Omental fat pad (tissue), 4 donors: ENCODE measurements around the gene ZSCAN5B. TPM values are rescaled to one million over a fixed set of nuclear protein-coding genes. Genes with fewer than 3 reads are reported as not detected.
"Not testable (repeated sequence)": the region's sequence is repeated elsewhere in the genome, so short reads cannot be mapped to it uniquely, and the experiment has no call there.

Source experiments
- ATAC-seq: fragments of 150-250 bp; one replicate; pipeline ENCODE4 v1.9.1; 2016; ENCODE audit warnings: mild to moderate bottlenecking, moderate library complexity; ENCODE audit not compliant: low FRiP score
- DNase-seq: peaks from one replicate; pipeline ENCODE4 v3.0.0-alpha.2; 2019; ENCODE audit warnings: low spot score
- total RNA-seq, 4 donors: library from RNA; depleted of rRNA; stranded (reverse); fragments of >200 nt; gene quantifications; one replicate each; pipeline ENCODE4 v1.1.0, GENCODE V29; 2016
- TF ChIP-seq, protein P1 (sequence below), 3 donors: fragments of 450-650 bp; IDR thresholded peaks; one replicate each; pipeline ENCODE4 v1.5.1; 2016 to 2017; ENCODE audit warnings: antibody characterized with exemption in 3 of 3, mild to moderate bottlenecking in 3 of 3, moderate library complexity in 2 of 3

The ZSCAN5B gene
- total RNA-seq, 4 donors from 2014 or later = not detected

DNA sequence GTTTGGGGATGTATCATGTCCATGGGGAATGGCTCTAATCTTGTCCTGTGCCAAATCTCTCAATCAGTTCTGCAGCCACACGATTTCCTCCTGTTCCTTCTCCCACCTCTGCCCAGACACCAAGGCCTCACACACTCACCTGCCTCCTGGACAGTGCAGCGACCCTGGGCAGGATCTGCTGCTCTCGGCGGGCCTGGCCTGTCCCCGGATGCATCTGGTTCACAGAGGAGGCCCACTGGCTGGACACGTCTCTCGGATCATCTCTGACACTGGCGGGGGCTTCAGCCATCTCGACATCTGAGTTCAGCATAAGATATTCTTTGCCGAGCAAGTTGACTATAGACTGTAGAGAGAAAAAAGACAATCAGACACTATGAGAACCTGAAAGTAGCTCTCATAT is 5.9 kb downstream of the ZSCAN5B start:
- DNase-seq = no peak
- TF ChIP-seq, protein P1, sequence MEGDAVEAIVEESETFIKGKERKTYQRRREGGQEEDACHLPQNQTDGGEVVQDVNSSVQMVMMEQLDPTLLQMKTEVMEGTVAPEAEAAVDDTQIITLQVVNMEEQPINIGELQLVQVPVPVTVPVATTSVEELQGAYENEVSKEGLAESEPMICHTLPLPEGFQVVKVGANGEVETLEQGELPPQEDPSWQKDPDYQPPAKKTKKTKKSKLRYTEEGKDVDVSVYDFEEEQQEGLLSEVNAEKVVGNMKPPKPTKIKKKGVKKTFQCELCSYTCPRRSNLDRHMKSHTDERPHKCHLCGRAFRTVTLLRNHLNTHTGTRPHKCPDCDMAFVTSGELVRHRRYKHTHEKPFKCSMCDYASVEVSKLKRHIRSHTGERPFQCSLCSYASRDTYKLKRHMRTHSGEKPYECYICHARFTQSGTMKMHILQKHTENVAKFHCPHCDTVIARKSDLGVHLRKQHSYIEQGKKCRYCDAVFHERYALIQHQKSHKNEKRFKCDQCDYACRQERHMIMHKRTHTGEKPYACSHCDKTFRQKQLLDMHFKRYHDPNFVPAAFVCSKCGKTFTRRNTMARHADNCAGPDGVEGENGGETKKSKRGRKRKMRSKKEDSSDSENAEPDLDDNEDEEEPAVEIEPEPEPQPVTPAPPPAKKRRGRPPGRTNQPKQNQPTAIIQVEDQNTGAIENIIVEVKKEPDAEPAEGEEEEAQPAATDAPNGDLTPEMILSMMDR (IDR thresholded peaks at IDR 0.05) = no peak
- ATAC-seq = no peak

DNA sequence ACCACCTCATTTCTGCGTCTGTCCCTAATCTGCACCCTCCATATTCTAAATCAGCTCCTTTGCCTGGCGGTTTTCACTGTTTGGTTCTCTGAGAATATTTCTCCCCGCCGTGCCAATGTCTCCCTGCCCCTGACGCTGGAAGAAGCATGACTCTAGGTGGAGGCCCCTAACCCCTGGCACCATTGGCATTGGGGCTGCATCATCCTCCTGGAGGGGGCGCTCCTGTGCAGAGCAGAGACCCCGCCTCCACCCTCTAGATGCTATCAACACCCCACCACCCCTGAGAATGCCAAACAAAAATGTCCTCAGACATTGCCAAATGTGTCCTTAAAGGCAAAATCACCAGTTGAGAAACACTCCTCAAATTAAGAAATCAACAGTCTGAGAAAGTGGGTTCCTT is 6.5 kb downstream of the ZSCAN5B start:
- TF ChIP-seq, protein P1 (IDR thresholded peaks at IDR 0.05) = no peak
- no peak for ATAC-seq
- DNase-seq = no peak

DNA sequence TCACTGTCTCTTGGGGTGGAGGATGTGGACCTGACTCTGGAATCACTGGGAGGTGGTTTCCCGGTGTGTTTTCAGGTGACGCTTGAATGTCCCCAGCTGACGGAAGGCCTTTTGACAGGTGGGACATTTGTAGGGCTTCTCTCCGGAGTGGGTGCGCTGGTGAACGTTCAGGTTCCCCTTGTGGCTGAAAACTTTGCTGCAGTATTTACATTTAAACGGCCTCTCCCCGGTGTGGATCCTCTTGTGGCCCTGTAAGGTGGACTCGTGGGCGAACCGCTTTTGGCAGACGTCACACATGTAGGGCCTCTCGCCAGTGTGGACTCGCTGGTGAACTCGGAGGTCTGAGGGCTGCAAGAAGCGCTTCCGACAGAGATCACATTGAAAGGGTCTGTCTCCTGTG is 7.8 kb downstream of the ZSCAN5B start:
- TF ChIP-seq, protein P1 (IDR thresholded peaks at IDR 0.05) = no peak
- no peak for ATAC-seq

DNA sequence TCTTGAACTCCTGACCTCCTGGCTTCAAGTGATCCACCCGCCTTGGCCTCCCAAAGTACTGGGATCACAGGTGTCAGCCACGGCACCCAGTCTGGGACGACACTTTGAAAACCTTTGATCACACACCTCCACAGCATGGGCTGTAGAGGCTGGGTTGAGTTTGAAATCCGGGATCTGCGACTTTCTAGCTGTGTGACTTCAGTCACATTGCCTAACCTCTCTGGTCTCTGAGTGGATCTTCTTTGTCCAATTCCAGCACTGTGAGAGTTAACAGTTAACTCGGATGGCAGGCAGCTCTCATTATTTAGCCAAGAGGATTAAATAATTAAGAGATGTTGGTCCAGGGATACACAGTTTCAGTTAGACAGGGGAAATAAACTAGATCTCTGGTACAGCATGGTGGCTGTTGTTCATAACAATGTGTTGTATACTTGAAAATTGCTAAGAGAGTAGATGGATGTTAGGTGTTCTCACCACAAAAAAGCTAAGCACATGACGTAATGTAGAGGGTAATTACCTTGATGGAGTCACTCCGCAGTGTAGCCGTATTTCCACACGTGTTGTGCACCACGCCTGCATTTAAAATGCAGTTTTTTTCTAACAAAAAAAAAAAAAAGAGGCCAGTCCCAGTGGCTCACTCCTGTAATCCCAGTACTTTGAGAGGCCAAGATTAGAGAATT is 19.9 kb downstream of the ZSCAN5B start:
- DNase-seq = no peak
- ATAC-seq = no peak
- TF ChIP-seq, protein P1 (IDR thresholded peaks at IDR 0.05) = no peak

More for the DNA sequence above, 7.8 kb downstream of the ZSCAN5B start:
- DNase-seq = no peak

DNA sequence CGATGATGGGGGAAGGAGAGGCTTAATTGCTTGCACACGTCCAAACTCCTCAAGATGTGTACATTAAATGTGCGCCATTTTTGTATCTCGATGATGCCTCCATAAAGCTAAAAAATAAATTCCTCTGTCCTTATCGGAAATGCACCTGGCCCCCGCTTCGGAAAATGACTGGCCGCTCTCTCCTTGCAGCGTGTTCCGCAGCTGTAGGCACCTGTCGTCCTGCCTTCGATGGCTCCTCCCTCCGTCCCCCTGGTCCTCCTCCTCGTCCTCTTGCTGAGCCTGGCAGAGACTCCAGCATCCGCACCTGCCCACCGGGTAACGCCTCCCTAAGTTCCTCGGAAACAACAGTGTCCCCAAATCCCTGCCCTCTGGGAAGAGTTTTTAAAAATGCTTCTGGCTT is 20.7 kb downstream of the ZSCAN5B start:
- TF ChIP-seq, protein P1 (IDR thresholded peaks at IDR 0.05) = no peak
- DNase-seq (no peak), ATAC-seq (no peak)

DNA sequence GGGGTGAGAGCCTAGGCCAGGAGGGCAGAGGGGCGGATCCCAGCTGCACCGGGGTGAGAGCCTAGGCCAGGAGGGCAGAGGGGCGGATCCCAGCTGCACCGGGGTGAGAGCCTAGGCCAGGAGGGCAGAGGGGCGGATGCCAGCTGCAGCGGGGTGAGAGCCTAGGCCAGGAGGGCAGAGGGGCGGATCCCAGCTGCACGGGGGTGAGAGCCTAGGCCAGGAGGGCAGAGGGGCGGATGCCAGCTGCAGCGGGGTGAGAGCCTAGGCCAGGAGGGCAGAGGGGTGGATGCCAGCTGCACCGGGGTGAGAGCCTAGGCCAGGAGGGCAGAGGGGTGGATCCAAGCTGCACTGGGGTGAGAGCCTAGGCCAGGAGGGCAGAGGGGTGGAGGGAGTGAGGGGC is 21.3 kb downstream of the ZSCAN5B start:
- DNase-seq, ATAC-seq: not testable (repeated sequence)

DNA sequence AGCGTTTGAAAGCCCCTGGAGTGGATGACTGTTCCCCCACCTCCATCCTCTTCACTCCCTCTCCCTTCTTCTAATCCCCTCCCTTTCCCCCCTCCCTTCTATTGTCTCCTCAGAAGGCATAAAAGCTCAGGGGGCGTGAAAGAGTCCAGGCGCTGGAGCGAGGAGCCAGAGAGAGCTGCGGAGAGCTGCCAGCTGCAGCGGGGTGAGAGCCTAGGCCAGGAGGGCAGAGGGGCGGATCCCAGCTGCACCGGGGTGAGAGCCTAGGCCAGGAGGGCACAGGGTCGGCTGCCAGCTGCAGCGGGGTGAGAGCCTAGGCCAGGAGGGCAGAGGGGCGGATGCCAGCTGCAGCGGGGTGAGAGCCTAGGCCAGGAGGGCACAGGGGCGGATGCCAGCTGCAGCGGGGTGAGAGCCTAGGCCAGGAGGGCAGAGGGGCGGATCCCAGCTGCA is 21.7 kb downstream of the ZSCAN5B start, which contains the start of gene GALP:
TSS of gene GALP (plus strand) at position 148 of the 447 bp plus-strand sequence. CDS start 1,101 bp downstream, outside the sequence.
- not testable (repeated sequence) for DNase-seq, ATAC-seq

DNA sequence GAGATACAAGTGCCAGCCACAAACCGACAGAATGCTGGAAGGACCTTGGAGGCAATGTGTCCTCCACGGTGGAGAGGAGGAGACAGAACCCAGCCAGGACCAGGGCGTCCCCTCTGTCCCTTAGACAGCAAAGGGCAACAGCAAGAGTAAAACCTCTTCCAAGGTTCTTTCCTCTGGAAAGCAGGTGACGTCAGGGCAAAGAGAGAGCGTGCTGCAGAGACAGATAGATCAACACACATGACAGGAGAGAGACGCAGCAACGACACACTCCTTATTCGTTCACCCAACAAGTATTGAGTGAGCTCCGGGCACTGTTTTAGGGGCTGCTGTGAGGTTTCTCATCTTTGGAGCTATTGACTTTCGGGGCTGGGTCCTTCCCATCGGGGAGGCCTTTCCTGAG is 23.0 kb downstream of the ZSCAN5B start:
- TF ChIP-seq, protein P1 (IDR thresholded peaks at IDR 0.05) = no peak

More for the DNA sequence above, 23.0 kb downstream of the ZSCAN5B start:
- ATAC-seq (no peak), DNase-seq (no peak)
